Fibroblast of villous mesenchyme (primary cell): ENCODE data around the gene KRTAP3-1. TPM values are rescaled to one million over a fixed set of nuclear protein-coding genes. Genes with fewer than 3 reads are reported as not detected.
A peak's percentile ranks its signal among the peaks of the same experiment; 100 is the strongest.
"Not testable (repeated sequence)": the region's sequence is repeated elsewhere in the genome, so short reads cannot be mapped to it uniquely, and the experiment has no call there.

Experiments used
- DNase-seq: peaks from one replicate; pipeline ENCODE4 v3.0.0-alpha.2; 2010; ENCODE audit warnings: low read depth
- H3K4me3 ChIP-seq: 2 replicates; pipeline ENCODE4 v1.5.1; 2011; ENCODE audit warnings: low read depth, mild to moderate bottlenecking, low read length
- total RNA-seq: library from RNA; depleted of rRNA; stranded (reverse); fragments of >200 nt; gene quantifications from 2 replicates; pipeline ENCODE4 v1.2.3, GENCODE V29; 2012
- TF ChIP-seq, protein P1 (sequence below): IDR thresholded peaks from 2 replicates; pipeline ENCODE4 v1.5.1; 2012; ENCODE audit warnings: low read depth, mild to moderate bottlenecking, low read length; ENCODE audit not compliant: insufficient read depth

Gene KRTAP3-1
- total RNA-seq, result not detected in 2 replicates

DNA sequence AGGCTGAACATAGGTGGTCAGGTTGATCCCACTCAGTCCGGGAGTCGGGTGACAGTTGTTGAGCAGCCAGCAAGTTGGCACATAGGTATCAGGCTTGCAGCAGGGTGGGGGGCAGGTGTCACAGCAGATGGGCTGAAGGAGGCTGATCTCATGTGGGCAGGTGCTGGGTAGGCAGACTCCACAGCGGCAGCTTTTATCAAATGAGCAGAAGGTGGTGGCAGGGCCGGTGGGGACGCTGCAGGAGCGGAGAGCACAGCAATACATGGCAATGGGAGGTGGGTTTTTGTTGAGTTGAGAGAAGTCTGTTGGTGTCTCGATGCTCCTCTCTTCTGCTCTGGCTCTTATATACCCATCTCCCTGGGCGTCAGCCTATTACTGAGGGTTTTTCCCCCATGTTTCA, at the start of gene KRTAP3-1:
TSS of gene KRTAP3-1 (minus strand) at position 318 of the 400 bp plus-strand sequence. CDS start at position 264, 54 bp downstream.
- DNase-seq, result no peak
- no peak within 1 kb of the TSS for H3K4me3 ChIP-seq
- TF ChIP-seq, protein P1, sequence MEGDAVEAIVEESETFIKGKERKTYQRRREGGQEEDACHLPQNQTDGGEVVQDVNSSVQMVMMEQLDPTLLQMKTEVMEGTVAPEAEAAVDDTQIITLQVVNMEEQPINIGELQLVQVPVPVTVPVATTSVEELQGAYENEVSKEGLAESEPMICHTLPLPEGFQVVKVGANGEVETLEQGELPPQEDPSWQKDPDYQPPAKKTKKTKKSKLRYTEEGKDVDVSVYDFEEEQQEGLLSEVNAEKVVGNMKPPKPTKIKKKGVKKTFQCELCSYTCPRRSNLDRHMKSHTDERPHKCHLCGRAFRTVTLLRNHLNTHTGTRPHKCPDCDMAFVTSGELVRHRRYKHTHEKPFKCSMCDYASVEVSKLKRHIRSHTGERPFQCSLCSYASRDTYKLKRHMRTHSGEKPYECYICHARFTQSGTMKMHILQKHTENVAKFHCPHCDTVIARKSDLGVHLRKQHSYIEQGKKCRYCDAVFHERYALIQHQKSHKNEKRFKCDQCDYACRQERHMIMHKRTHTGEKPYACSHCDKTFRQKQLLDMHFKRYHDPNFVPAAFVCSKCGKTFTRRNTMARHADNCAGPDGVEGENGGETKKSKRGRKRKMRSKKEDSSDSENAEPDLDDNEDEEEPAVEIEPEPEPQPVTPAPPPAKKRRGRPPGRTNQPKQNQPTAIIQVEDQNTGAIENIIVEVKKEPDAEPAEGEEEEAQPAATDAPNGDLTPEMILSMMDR, result no peak

DNA sequence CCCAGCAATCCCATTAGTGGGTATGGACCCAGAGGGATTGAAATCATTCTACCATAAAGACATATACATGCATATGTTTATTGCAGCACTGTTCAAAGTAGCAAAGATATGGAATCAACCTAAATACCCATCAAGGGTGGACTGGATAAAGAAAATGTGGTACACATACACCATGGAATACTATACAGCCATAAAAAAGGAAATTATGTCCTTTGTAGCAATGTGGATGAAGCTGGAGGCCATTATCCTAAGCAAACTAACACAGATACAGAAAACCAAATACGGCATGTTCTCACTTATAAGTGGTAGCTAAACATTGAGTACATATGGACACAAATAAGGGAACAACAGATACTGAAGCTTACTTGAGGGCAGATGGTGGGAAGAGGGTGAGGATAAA, 48.6 kb upstream of the KRTAP3-1 start:
- DNase-seq, result no peak
- no peak overlapping the region for H3K4me3 ChIP-seq

DNA sequence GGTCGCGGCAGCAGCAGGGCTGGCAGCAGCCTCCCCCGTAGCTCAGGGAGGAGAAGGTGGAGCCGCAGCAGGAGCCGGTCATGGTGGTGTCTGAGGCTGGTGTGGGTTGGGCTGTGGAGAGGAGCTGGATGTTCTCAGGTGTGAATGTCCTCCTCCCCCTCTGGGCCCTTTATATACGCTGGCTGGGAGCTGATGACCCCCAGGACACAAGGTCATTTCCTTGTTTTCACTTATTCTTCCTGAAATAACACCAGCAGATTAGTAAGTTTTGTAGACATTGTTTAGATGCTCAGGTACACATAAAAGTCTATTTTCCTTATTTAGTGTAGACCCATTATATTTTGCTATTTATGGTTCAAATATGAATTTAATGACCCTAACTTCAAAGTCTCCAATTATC, 46.2 kb upstream of the KRTAP3-1 start, which contains the start of gene KRTAP2-2:
TSS of gene KRTAP2-2 (minus strand) at position 101 of the 400 bp plus-strand sequence. CDS start at position 82, 19 bp downstream.
- not testable (repeated sequence) for H3K4me3 ChIP-seq, DNase-seq

More for the DNA sequence above, 48.6 kb upstream of the KRTAP3-1 start:
- TF ChIP-seq, protein P1, result no peak

DNA sequence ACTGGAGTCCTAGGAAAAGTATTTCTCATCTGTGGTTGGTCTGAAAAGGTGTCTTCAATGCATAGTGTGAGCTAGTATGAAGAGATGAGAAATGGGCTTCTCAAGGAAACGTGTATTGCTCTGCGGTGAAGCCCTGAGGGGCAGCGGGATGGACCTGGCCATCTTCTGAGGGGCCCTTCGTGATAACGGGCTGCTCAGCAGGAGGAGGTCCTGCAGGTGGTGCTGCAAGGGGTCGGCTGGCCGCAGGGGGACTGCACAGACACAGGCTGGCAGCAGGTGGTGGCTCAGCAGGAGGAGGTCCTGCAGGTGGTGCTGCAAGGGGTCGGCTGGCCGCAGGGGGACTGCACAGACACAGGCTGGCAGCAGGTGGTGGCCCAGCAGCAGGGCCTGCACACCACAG, 45.6 kb upstream of the KRTAP3-1 start:
- not testable (repeated sequence) for DNase-seq, H3K4me3 ChIP-seq

GRCh38 chr17:41054025-41054424, 45.1 kb upstream of the KRTAP3-1 start:
- no peak for DNase-seq
- TF ChIP-seq, protein P1, result no peak
- no peak overlapping the region for H3K4me3 ChIP-seq

DNA sequence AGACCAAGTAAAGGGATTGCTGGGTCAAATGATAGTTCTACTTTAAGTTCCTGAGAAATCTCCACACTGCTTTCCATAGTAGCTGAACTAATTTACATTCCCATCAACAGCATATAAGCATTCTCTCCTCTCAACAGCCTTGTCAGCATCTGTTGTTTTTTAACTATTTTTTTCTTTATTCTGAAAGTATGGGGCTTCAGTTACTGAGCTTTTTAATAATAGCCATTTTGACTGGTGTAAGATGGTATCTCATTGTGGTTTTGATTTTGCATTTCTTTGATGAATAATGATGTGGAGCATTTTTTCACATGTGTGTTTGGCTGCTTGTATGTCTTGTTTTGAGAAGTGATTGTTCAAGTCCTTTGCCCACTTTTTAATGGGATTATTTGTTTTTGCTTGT, 43.6 kb upstream of the KRTAP3-1 start:
- no peak overlapping the region for H3K4me3 ChIP-seq
- TF ChIP-seq, protein P1, result no peak
- peak; percentile 60 for DNase-seq

- no peak overlapping the region for H3K4me3 ChIP-seq
- DNase-seq, result peak; percentile 51
- TF ChIP-seq, protein P1, result no peak
Observed at GRCh38 chr17:41049110-41049509, 40.2 kb upstream of the KRTAP3-1 start.

- TF ChIP-seq, protein P1, result no peak
- peak; percentile 61 for DNase-seq
- H3K4me3 ChIP-seq, result no peak overlapping the region
Observed at GRCh38 chr17:41048441-41048840, 39.5 kb upstream of the KRTAP3-1 start.

- DNase-seq, H3K4me3 ChIP-seq: not testable (repeated sequence)
Observed at GRCh38 chr17:41046735-41047465, 38.0 kb upstream of the KRTAP3-1 start, which contains the start of gene KRTAP2-1. Gene KRTAP2-1 (minus strand): TSS chr17:41047316. CDS start chr17:41047267, 49 bp downstream.
